NT2/D1 (cell line): ENCODE results near the gene RARG.

Experiments used
- SUZ12 ChIP-seq: IDR thresholded peaks from 2 replicates; pipeline ENCODE4 v1.6.1; 2011; ENCODE audit not compliant: insufficient read length, insufficient read depth; ENCODE audit errors: extremely low read depth
- YY1 ChIP-seq: IDR thresholded peaks from 2 replicates; pipeline ENCODE4 v1.6.1; 2011; ENCODE audit not compliant: insufficient read length, insufficient read depth
- ZNF274 ChIP-seq: IDR thresholded peaks from 2 replicates; pipeline ENCODE4 v1.6.1; 2011; ENCODE audit warnings: mild to moderate bottlenecking, low read depth, low read length

DNA sequence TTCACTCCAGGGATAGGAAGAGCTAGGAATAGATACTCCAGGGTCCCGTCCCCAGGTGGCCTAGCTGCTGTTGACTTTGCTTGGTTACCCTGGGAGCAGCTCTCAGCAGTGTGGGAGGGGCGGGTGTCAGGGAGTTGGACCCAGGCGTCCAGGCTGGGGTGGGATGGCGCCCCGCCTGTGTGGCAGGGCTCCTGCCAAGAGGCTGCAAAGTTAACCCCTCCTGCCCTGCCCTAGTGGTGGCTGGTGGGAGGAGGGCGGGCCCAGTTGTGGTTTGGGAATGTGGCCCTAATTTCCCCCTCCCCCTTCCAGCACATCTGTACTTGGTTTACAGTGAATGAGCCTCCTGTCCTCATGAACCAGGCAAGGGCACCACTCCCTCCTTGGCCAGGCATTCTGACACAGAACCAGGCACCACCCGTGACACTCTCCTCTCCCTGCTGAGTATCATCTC lies 1.7 kb upstream of the RARG start:
- no peak for TF ChIP-seq SUZ12
- TF ChIP-seq ZNF274, result no peak
- TF ChIP-seq YY1, result no peak
